Stimulated activated CD4-positive, alpha-beta T cell treated with anti-CD3 and anti-CD28 coated beads, Interleukin-1b, Interleukin-23, amount 100 ng/mL, for 24 hours (primary cell): Measurements from ENCODE around the gene GPA33.

Source experiments
- DNase-seq, 4 experiments: peaks; one replicate each; pipeline ENCODE4 v3.0.0-alpha.2; 2020; ENCODE audit warnings: low read depth in 4 of 4, low spot score in 1 of 4

The GPA33 gene

GRCh38 chr1:167088746-167089417, 1.3 kb downstream of the GPA33 start:
- DNase-seq = no peak

DNA sequence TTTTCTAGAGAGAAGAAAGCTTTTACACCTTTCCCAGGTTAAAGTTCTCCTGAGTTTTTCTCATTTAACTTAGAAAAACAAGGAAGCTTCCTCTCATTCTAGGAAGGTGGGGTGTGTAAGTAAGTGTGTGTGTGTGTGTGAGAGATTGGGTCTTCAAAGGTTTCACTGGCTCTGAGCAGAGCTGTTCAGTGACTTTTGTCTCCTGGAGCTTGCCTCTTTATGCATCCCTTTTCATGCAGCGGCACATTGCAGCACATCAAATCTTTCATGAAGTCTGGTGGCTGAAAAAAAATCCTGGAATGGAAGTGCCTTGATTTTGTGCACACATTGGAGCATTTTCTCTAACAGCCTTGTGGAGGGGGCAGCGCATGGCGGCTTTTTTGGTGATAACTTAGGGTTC, 3.4 kb downstream of the GPA33 start:
- no peak for DNase-seq

- no peak for DNase-seq
Measured at GRCh38 chr1:167086033-167086432, 4.1 kb downstream of the GPA33 start.

GRCh38 chr1:167084757-167085156, 5.4 kb downstream of the GPA33 start:
- no peak for DNase-seq

- DNase-seq = no peak
Measured at GRCh38 chr1:167083871-167084270, 6.3 kb downstream of the GPA33 start.

DNA sequence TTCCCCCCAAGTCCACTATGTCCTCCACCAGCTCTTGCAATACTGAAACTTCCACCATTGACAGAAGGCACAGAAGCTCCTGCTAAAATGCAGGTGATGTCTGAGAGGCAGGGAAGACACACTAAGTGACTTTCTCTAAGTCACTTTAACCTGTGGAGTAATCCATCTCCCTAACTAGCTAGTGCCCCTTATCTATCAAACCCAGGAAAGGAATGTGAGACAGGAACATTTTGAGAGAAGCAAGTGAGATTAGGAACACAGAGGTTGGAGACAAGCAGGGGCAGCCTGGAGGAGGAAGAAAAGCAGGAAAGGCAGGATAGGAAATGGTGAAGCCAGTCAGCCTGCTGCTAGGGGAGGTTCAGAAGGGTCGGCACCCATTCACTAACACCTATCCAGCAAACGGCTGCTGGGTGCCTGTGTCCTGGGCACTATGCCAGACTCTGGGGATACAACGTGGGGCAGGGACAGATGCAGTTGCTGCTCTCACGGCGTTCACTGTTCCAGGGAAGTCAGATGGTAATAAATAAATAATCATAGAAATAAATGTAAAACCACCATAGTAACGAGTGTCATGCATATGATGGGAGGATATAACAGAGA, 7.0 kb downstream of the GPA33 start:
- DNase-seq = no peak

DNA sequence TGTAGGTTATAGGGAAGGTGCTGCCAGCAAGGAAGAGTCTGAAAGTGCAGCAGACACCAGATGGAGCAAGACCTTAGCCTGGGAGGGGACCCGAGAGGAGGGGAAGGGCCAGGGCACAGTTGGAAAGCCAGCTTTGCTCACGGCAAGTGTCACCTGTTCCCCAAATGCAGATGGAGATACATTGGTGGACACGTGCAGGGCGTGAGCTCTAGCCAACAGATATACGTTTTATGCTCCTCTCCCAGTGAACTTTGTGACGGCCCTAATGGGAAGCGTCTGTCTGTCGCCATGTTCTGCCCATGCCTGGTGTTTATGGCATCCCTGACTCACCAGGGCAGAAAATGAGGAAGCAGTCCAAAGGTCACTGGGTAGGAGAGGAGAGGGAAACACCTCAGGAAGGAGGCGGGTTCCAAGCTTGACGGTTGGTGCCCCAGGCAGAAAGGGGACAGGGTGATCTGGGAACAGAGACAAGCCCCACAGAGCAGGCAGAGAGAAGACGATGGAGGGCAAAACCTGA, 7.6 kb downstream of the GPA33 start:
- no peak for DNase-seq

DNA sequence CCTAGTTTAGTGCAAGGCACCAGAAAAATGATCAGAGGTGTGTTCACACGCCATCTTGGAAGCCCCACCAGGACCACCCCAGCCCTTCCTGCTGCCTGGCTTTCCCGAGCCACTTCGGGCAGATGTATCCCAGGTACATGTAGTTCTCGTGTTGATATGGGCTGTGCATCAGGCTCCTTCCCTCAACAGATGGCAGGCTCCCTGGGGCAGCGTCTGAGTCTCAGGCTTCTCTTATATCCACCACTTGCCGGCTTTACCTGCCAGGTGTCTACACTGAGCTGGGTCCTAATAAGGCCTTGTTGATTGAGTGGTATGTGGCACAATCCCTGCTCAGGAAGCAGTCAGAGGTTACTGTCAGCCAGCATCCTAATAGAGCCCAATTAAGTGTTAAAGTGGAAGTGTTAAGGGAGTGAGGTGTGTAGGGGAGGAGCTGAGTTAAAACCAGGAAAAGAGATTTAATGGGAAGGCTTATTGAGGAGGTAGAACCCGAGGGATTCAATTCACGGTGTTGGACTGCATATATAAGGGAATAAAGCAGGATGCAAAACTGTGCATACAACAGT, 8.5 kb downstream of the GPA33 start:
- no peak for DNase-seq

DNA sequence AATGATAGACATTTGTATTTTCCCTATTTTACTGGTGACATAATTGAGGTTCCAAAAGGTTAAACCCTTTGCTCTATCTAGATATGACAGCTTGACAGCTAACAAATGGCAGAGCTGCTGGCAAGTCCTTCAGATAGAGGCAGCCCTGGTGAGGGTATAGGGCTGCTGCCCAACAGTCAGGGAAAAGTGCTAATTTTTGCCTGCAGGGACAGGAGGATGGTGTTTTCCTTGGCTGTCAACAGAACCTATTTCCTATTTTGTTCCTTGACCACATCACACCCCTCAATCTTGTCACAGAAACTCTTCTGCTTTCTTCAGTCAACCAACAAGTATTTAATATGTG, 12.3 kb downstream of the GPA33 start:
- no peak for DNase-seq

DNA sequence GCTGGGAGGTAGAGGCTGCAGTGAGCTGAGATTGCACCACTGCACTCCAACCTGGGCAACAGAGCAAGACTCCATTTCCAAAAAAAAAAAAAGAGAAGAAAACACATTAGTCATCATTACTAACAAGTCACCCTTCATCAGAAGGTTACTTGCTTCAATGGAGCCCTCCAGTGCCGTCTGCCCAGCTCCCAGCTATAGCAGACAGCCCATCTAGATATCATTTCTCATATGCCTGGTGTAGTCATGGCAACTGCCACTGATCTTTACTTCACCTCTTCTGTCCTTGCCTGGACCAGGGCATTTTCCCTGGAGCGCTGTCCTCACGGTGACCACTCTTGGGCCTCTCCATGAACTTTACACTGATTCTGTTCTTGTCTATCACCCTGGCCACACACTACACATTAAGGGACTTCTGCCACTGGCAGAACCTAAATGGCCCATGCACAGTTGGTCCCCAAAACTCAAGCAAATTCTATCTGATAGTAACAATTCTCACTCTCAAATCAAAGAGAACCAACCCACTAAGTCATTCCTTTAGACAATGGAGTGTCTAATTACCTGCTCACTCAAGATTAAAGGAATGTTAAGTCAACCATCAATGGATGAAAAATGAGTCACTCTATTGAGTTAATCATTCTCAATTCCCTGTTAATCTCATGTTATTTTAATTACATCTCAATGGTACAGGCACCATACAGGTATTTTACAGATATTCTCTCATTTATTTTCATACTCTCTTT, 12.9 kb downstream of the GPA33 start:
- DNase-seq = no peak

GRCh38 chr1:167076136-167076710, 14.0 kb downstream of the GPA33 start:
- DNase-seq = no peak

GRCh38 chr1:167071286-167071685, 18.9 kb downstream of the GPA33 start:
- DNase-seq = no peak

GRCh38 chr1:167068761-167069160, 21.4 kb downstream of the GPA33 start:
- no peak for DNase-seq

DNA sequence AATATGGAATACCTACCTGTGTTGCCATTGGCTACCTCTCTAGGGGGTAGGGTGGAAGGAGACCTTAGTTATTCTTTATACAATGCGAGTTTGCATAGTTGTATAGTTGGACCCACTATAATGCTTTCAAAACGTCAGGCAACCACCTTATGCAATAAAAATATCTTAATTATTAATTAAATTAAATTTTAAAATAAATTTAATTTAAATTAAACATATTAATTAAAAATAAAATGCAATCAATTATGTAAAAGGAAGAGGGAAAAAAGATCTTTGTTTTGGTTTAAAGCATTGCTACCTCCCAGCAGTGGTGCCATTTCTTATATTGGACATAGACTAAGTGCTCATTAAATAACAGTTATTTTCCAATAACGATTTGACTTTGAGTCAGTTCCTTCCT, 22.3 kb downstream of the GPA33 start:
- DNase-seq = no peak

DNA sequence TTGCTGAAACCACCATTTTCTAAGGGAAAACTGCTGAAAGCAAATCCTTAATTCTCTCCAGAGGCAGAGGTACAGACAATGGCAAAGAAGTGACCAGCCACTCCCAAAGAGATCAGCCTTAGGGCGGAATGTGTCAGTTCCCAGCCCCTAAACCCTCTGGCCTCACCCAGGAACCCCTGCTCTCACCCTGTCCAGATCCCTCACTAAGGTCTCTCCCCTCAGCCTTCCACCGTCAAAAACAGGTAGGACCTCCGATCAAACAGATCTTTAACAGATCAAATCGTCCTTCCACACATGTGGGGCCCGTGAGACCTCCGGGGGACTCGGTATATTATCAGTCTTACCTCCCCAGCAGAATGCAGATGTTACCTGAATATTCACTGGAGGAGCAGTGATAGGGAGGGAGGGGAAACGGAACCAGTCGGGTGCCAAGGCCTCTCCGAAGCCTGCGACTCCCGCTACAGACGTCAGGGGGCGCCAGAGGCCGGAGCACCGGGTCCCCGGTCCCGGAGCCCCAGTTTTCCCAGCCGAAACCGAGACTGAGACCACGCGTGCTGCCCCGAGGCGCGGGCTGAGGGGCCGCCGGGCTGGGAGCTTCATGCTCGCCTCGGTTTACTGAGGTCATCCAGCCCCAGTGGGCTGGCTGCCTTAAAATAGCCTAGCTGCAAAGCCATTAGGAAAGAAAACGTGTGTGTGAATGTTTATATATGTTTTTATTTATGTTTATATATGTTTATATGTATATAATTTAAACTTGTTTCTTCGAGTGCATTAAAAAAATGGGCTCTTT, 23.6 kb downstream of the GPA33 start:
- peak; percentile 52 to 81 (median 72) for DNase-seq

GRCh38 chr1:167065471-167065870, 24.7 kb downstream of the GPA33 start:
- DNase-seq = no peak

DNA sequence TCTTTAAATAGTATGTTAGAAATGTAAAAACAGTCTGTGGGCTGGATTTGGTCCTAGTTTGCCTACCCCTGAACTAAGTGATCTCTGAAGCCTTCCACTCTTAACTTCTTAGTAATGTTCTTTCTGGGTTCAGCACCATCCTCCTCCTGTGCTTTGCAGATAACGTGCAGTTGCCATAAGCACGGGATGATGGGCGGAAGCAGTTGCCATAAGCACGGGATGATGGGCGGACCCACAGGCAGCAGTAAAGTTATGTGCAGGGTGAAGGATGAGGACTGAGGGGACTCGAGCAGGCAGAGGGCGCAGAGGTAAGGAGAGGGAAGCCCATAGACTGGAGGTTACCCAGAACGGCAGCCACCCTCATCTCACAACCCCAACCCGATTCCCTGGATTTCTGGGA, 25.6 kb downstream of the GPA33 start:
- no peak for DNase-seq

DNA sequence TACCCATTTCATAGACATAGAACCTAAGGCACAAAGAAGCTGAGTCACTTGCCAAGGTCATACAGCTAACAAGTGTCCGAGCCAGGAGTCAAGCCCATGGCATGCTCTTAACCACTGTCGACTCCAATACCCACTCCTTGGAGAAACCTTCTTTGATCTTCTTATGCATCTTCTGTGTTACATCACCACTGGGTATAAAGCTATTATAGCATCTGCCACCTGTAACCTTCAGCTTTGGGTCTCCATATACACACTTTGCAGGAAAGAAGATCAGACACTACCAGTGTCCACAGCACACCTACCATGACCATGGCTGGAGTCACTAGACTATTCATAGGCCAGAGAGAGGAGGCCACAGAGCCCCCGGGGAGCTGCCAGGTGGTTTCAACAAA, 29.1 kb downstream of the GPA33 start:
- no peak for DNase-seq

- DNase-seq = no peak
Measured at GRCh38 chr1:167060141-167061072, 29.8 kb downstream of the GPA33 start.

- no peak for DNase-seq
Measured at GRCh38 chr1:167059809-167060107, 30.4 kb downstream of the GPA33 start.
